GM10847 (cell line): ENCODE results near the gene LAYN.

Source experiments
- POLR2A ChIP-seq: IDR thresholded peaks from 2 replicates; pipeline ENCODE4 v1.6.1; 2011; ENCODE audit not compliant: insufficient read length; ENCODE audit errors: extremely low read depth

The LAYN gene

DNA sequence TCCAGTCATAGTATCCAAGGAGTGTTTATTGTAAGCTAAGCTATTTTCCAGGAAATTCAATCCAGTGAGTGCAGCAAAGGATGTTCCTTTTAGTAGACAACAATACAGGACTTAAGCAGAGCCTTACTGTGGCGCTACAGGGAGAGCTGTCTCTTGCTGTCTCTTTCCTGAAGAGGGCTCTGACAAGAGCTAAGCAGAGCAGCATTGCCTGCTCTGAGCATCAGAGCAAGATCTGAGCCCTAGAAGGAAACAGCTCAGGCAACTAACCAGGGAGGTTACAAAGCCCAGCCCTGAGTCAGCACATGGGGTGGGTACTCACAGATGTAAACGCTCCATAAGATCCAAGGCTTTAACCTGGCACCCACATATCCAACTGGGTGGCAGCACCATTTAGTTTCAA lies 8.0 kb downstream of the LAYN start:
- no peak for TF ChIP-seq POLR2A

GRCh38 chr11:111549196-111549868 lies 8.8 kb downstream of the LAYN start:
- no peak for TF ChIP-seq POLR2A

DNA sequence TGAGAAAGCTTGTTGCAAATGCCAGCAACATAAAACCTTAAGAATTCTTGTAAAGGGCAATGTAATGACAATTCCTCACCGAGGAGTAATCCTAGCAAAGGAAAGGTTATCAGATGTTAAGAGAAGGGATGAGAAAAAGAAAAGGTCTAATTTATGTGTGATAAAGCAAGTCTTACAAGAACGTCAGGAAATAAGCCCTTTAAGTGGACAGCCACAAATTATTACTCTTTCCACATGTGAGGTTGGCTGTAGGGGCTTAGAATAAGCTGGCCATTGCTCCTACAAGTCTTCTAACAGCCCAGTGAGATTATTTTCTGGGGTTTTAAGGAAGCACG lies 9.3 kb downstream of the LAYN start:
- no peak for TF ChIP-seq POLR2A

- no peak for TF ChIP-seq POLR2A
Observed at GRCh38 chr11:111550258-111550657, 9.7 kb downstream of the LAYN start.

DNA sequence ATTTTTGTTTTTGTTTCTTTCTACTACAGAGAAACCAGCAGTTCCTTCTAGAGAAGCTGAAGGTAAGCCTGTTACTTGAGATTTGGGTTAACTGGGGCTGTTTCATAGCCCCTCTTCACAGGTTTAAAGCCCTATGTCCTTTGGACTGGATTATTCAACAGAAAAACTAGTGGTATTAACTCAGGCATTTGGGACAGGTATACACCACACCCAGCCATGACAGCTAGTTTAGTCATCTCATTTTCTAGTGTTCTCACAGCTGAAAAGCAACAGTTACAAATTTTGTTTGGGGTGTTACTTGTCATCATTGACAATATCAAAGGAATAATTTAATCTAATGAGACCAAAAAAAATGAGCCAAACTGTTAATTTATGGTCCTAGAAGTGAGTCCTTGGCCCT lies 14.0 kb downstream of the LAYN start:
- TF ChIP-seq POLR2A = no peak

- TF ChIP-seq POLR2A = no peak
Observed at GRCh38 chr11:111555255-111555654, 14.7 kb downstream of the LAYN start.

GRCh38 chr11:111557425-111558111 lies 17.0 kb downstream of the LAYN start:
- no peak for TF ChIP-seq POLR2A

DNA sequence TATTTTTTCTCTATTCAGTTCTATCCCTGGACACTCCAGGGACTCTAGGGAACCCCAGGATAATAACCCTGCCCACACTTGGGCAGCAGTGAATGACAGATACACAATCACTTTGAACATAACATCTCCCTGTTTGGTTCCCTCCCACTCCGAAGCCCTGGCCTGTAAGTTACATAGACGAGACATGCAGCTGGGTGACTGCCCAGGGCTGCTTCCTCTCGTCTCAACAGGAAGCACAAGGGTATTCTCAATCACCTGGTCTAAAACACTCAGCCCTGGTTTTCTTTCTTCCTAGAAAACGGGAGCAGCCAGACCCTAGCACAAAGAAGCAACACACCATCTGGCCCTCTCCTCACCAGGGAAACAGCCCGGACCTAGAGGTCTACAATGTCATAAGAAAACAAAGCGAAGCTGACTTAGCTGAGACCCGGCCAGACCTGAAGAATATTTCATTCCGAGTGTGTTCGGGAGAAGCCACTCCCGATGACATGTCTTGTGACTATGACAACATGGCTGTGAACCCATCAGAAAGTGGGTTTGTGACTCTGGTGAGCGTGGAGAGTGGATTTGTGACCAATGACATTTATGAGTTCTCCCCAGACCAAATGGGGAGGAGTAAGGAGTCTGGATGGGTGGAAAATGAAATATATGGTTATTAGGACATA lies 19.4 kb downstream of the LAYN start:
- no peak for TF ChIP-seq POLR2A

DNA sequence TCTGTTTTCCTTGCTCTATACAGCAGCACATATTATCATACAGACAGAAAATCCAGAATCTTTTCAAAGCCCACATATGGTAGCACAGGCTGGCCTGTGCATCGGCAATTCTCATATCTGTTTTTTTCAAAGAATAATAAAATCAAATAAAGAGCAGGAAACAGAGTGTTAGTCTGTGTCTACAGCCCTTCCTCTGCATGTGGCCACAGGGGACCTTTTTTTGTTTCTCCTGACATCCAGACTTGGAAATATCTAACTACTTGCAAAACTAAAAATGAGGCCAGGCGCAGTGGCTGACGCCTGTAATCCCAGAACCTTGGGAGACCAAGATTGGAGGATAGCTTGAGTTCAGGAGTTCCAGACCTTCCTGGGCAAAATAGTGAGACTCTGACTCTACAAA lies 20.3 kb downstream of the LAYN start:
- no peak for TF ChIP-seq POLR2A

DNA sequence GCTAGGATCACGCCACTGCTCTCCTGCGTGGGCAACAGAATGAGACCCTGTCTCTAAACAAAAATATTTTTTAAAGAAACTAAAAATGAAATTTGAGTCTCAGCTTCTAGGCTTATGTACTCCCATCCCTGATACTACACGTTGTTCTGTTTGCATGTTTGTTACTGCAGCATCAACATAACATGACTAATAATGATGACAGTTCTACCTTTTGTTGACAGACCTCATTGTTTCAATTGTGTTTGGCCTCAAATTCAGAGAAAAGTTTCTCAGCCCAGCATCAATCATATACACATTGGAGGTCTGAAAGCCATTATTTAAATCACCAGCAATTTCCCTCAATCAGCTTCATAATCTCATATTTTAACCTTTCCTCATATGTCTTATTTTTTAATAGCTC lies 20.8 kb downstream of the LAYN start:
- TF ChIP-seq POLR2A = no peak

- TF ChIP-seq POLR2A = no peak
Observed at GRCh38 chr11:111561791-111562325, 21.3 kb downstream of the LAYN start.

GRCh38 chr11:111562692-111563389 lies 22.3 kb downstream of the LAYN start:
- TF ChIP-seq POLR2A = no peak

GRCh38 chr11:111565114-111565720 lies 24.7 kb downstream of the LAYN start:
- TF ChIP-seq POLR2A = no peak

GRCh38 chr11:111566324-111566723 lies 25.8 kb downstream of the LAYN start:
- no peak for TF ChIP-seq POLR2A

GRCh38 chr11:111569476-111569875 lies 29.0 kb downstream of the LAYN start:
- TF ChIP-seq POLR2A = no peak
